ENCODE data around the gene ABHD17C.

Gene ABHD17C

DNA sequence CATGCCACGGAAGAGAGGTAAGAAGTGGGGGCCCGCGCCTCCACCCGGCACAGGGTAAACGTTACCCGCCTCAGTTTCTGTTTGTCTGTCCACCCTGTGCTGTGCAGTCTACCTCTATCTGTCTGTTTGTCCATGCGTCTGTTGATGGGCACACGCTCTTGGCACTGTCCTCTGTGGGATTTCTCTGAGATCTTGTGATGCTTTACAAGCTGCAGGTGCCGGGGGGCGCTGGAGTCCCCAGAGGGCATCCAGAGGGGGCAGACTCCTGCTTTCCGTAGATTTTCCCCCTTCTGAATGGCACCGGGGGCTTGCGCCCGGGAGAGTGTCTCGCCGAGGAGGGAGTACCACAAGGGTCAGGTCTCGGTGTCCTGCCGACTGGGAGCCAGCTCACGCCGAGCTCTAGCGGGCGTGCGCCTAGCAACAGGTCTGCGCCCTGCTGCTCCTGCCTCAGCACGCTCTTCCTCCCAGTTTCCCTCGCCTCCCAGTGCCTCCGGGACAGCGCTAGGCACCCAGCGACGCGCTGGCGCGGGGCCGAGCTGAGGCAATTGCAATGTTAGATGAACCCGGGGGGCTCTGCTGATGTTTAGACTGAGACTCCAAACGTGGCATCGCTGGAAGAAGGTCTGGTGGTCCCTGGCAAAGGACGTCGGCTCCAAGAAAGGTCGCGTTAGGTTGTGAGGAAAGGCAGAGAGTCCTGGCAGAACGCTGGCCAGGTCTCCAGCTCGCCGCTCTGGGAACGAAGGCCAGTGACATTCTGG lies 84.7 kb downstream of the ABHD17C start:
- Histone ChIP-seq H3K9me3 (no peaks in the 10 kb centered on the region), H3K4me1 (peaks cover 8% of the 10 kb centered on the region), H3K36me3 (replicated peaks) (no peaks in the 10 kb centered on the region), H3K4me3 (peak overlapping the region; percentile 31), H3K27me3 (ENCODE audit: low read depth) (peaks cover 39% of the 10 kb centered on the region)
- in situ Hi-C loops (cut with MboI; ENCODE audit: low sequenced_read_pairs), result loop anchor here (5.0 kb wide), 2 partner anchors 213 to 323 kb away; no protein-coding TSS in a partner anchor
- no peak for DNase-seq (ENCODE audit: low spot score in 2 of 2)

DNA sequence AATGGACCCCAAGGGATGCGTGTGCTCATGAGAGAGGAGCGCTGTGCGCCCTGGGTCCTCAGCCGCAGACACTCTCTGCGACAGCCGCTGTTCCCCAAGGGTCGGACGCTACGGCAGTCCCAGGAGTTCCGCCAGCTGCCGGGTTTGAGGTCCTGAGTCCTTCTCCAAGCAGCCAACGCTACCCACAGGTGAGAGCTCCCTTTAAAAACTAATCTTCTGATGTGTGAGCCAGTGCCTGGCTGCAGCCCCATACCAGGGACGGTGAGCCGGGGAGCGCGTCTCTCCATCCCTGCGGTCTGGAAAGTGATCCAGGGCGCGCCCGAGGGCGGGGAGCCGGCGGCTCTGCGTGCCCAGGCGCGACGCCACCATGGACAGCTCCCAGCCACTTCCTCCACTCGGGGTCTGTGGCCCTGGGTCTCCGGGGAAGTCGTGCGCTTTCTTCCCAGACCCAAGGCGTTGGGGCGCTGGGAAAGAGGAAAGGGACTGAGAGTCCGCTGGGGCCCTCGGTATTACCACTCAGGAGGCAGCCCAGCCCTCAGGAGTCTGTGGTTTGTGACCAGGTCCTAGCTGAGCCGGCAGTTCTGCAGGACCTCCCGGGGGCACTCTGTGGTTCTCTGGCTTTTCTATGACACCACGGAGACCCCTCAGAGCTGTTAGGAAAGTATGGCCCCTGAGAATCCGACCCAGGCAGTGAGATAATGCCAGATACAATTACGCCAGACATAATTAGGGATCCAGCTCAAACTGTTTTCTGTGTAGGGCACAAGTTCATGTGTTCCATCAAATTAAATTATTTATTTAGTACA lies 85.5 kb downstream of the ABHD17C start:
- Histone ChIP-seq H3K27me3 (ENCODE audit: low read depth) (peaks cover 39% of the 10 kb centered on the region), H3K4me1 (peaks cover 8% of the 10 kb centered on the region), H3K4me3 (no peak overlapping the region), H3K9me3 (no peaks in the 10 kb centered on the region), H3K36me3 (replicated peaks) (no peaks in the 10 kb centered on the region)
- in situ Hi-C loops (cut with MboI; ENCODE audit: low sequenced_read_pairs), result no loop called here
- DNase-seq (ENCODE audit: low spot score in 2 of 2), result peak; percentile 20 to 80

DNA sequence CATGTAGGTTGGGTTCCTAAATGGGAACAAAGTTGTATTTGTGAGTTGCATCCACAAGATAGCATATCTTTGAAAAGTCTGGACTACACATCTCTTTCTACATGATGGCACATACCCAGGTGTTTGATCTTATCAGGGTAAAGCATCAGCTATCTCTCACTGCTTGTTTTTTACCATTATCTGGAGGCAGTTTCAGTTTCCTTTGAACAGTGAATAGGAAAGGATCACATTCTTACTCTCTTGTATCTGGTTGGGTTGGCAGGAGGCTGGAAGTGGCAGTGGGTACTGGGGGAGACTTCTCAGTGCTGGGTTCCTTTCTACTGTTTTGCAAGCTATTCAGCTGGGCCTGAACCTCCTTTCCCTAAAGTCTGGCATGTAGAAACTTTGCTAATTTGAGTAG lies 88.2 kb downstream of the ABHD17C start:
- H3K4me1 ChIP-seq, result no peaks in the 10 kb centered on the region; the same call in 1 of the 2 replicates
- no peaks in the 10 kb centered on the region for H3K9me3 ChIP-seq
- H3K4me3 ChIP-seq, result no peak overlapping the region
- in situ Hi-C loops (cut with MboI; ENCODE audit: low sequenced_read_pairs), result no loop called here
- no peaks in the 10 kb centered on the region for H3K36me3 ChIP-seq (replicated peaks)
- no peak for DNase-seq (ENCODE audit: low spot score in 2 of 2)
- peaks cover 39% of the 10 kb centered on the region for H3K27me3 ChIP-seq (ENCODE audit: low read depth)

DNA sequence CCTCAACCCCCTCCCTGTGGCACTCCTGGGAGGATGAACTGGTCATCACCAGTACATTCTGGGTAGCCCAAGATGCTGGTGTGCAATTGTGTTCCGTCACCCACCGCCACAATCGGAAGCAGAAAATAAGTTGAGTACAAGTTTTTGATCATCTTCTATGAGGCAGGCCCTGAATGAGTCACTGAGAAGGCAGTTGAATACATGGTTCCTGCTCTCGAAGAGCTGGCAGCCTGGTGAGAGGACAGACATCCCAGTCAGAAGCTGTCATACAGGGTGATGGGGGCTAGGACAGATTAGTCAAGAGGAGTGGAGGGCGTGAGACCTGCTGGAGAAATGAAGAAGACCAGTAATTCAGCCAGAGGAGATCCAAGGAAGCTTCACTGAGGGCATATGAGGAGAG lies 90.2 kb downstream of the ABHD17C start:
- no peak overlapping the region for H3K4me3 ChIP-seq
- peaks cover 31% of the 10 kb centered on the region for H3K27me3 ChIP-seq (ENCODE audit: low read depth)

DNA sequence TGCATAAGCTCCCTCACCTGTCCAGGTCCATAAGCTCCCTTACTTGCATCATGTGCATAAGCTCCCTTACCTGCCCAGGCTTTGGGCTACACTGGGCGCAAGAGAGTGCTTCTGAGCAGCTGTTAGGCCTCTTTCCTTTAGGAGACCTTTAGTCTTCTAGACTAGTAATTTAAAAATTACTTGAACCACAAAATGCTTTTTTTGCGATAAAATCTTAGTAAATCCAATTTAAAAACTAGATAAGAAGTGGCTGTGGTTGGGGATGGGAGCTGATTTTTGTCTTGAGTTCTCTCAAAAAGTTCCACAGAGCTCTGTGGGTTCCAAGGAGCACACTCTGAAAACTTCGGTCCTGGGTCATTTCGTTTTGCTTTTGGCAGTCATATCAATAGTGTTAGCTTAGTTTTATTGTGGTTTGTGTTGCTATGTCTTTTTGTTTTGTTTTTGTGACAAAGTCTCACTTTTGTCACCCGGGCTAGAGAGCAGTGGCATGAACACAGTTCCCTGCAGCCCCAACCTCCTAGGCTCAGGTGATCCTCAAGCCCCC lies 90.8 kb downstream of the ABHD17C start:
- in situ Hi-C loops (cut with MboI; ENCODE audit: low sequenced_read_pairs), result no loop called here
- Histone ChIP-seq H3K36me3 (replicated peaks) (no peaks in the 10 kb centered on the region), H3K4me1 (no peaks in the 10 kb centered on the region), H3K9me3 (no peaks in the 10 kb centered on the region), H3K27me3 (ENCODE audit: low read depth) (peaks cover 31% of the 10 kb centered on the region), H3K4me3 (no peak overlapping the region)
- DNase-seq (ENCODE audit: low spot score in 2 of 2), result no peak

More for the DNA sequence above, 90.2 kb downstream of the ABHD17C start:
- no peaks in the 10 kb centered on the region for H3K36me3 ChIP-seq (replicated peaks)
- in situ Hi-C loops (cut with MboI; ENCODE audit: low sequenced_read_pairs), result no loop called here
- DNase-seq (ENCODE audit: low spot score in 2 of 2), result no peak
- no peaks in the 10 kb centered on the region for H3K9me3 ChIP-seq
- no peaks in the 10 kb centered on the region for H3K4me1 ChIP-seq

DNA sequence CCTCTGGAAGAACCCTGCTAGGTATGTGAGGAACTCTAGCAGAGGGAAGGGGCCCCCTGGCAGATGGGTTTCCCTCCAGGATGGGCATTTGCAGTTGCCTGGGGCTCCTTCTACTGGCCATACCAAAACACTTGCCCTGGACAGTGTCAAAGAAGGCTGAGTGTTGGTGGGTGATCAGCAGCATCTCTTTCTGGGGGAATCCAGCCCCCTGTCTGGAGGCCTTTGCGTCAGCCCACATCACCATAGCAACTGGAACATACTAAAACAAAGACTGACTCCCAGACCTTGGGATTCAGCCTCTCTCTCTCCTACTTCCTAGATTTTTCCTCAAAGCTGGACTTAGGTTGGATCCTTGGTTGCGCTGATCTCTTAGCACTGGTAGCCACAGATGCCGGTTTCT lies 92.2 kb downstream of the ABHD17C start:
- H3K9me3 ChIP-seq, result no peaks in the 10 kb centered on the region
- no peaks in the 10 kb centered on the region for H3K36me3 ChIP-seq (replicated peaks)
- peaks cover 30% of the 10 kb centered on the region for H3K27me3 ChIP-seq (ENCODE audit: low read depth)
- DNase-seq (ENCODE audit: low spot score in 2 of 2), result no peak
- no peak overlapping the region for H3K4me3 ChIP-seq
- in situ Hi-C loops (cut with MboI; ENCODE audit: low sequenced_read_pairs), result no loop called here
- H3K4me1 ChIP-seq, result no peaks in the 10 kb centered on the region

DNA sequence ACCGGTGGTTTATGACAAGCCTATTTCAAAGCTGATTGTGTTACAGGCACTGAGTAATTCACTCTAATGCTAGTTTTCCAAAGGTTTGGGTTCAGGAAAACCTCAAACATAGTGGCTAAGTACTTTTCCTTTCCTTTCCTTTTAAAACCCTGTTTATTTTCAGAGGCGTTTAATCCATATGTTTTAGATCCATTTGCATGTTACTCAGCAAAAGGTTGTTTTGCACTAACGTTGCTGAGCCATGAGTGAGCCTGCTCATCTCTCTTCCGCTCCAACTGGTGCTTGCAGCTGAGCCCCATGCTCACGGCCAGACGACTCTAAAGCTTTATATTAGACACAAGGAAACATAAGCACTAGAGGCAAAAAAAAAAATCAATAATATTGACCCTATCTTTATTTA lies 93.4 kb downstream of the ABHD17C start:
- no peak for DNase-seq (ENCODE audit: low spot score in 2 of 2)
- Histone ChIP-seq H3K27me3 (ENCODE audit: low read depth) (peaks cover 31% of the 10 kb centered on the region), H3K9me3 (no peaks in the 10 kb centered on the region), H3K4me1 (no peaks in the 10 kb centered on the region), H3K4me3 (no peak overlapping the region), H3K36me3 (replicated peaks) (no peaks in the 10 kb centered on the region)
- in situ Hi-C loops (cut with MboI; ENCODE audit: low sequenced_read_pairs), result no loop called here

DNA sequence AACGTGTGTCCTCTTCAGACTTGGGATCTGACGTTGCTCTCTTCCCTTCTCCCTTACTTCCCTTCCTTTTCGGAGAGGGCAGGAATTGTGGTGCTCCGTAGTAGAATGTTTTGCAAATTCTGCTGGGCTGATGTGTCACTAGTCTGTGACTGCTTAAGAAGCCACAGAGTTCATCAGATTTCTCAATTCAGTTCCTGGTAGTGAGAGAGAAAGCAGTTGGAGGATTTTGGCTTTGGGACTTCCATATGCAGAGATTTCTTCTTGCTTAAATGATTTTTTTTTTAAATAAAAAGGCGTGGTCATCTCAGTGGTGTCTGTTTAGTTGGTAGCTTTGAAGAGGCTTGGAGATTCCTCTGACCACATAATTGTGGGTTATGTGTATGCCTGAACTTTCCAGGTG lies 94.2 kb downstream of the ABHD17C start:
- H3K4me3 ChIP-seq, result no peak overlapping the region
- peaks cover 2% of the 10 kb centered on the region; the same call in 1 of the 2 replicates for H3K9me3 ChIP-seq
- in situ Hi-C loops (cut with MboI; ENCODE audit: low sequenced_read_pairs), result no loop called here
- H3K27me3 ChIP-seq (ENCODE audit: low read depth), result peaks cover 31% of the 10 kb centered on the region
- no peak for DNase-seq (ENCODE audit: low spot score in 2 of 2)
- no peaks in the 10 kb centered on the region for H3K4me1 ChIP-seq
- no peaks in the 10 kb centered on the region for H3K36me3 ChIP-seq (replicated peaks)

DNA sequence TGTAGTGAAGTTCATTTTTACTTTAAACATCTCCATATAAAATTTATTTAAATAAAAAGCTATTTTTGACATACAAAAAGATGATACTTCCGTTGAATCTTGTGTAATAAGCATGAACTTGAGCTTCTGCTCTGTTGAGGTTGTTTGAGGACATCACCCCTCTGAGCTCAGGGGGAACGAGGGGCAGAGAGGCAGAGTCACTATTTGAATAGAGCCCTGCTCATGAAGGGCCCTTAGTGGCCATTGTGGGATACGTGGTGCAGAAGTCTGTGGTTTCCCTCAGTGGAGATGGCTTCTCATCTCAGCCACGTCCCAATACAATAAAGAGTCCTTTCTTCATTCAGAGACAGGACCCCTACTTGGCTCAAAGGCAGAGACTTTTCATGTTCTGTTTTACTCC lies 94.7 kb downstream of the ABHD17C start:
- Histone ChIP-seq H3K27me3 (ENCODE audit: low read depth) (peaks cover 31% of the 10 kb centered on the region), H3K9me3 (peaks cover 2% of the 10 kb centered on the region; the same call in 1 of the 2 replicates), H3K4me1 (no peaks in the 10 kb centered on the region), H3K4me3 (no peak overlapping the region), H3K36me3 (replicated peaks) (no peaks in the 10 kb centered on the region)
- no peak for DNase-seq (ENCODE audit: low spot score in 2 of 2)
- in situ Hi-C loops (cut with MboI; ENCODE audit: low sequenced_read_pairs), result no loop called here

DNA sequence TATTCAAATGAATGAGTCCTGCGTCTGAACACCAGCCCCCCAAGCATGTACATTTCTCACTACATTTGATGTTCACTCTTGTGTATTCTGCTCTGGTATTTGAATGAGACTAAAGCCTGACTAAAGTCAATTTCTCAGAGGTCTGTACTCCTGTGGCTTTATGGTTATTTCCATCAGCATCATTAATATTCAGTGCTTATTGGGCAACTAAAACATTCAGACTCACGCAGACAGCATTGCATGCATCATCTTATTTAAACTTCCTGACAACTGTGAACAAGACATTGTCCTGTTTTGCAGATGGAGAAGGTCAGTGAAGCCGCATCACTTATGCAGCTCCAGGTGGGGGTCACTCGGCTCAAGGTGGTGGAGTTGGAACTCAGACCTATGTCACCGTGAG lies 95.1 kb downstream of the ABHD17C start:
- in situ Hi-C loops (cut with MboI; ENCODE audit: low sequenced_read_pairs), result no loop called here
- no peaks in the 10 kb centered on the region for H3K36me3 ChIP-seq (replicated peaks)
- H3K4me1 ChIP-seq, result no peaks in the 10 kb centered on the region
- no peak overlapping the region for H3K4me3 ChIP-seq
- H3K9me3 ChIP-seq, result peaks cover 2% of the 10 kb centered on the region; the same call in 1 of the 2 replicates
- no peak for DNase-seq (ENCODE audit: low spot score in 2 of 2)
- H3K27me3 ChIP-seq (ENCODE audit: low read depth), result peaks cover 31% of the 10 kb centered on the region

DNA sequence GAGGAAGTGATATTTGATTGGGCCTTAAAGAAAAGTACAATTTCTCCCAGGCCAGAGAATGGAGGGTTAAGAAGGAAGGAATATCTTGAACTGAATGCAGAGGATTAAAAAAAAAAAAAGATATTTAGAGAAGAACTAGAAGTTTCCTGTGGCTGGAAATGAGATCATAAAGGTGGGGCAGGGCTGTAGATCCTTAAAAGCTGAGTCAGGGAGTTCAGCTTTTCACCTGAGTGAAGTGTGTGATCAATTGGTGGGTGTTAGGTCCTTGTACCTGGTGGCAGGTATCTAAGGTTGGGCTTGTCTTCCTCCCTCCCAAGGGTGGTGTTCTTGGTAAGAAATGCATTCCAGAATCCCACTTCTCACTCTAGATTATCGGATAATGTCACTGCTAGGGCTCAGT lies 95.9 kb downstream of the ABHD17C start:
- no peaks in the 10 kb centered on the region for H3K4me1 ChIP-seq
- peaks cover 2% of the 10 kb centered on the region; the same call in 1 of the 2 replicates for H3K9me3 ChIP-seq
- H3K4me3 ChIP-seq, result no peak overlapping the region
- DNase-seq (ENCODE audit: low spot score in 2 of 2), result no peak
- H3K27me3 ChIP-seq (ENCODE audit: low read depth), result peaks cover 31% of the 10 kb centered on the region
- in situ Hi-C loops (cut with MboI; ENCODE audit: low sequenced_read_pairs), result no loop called here
- no peaks in the 10 kb centered on the region for H3K36me3 ChIP-seq (replicated peaks)

DNA sequence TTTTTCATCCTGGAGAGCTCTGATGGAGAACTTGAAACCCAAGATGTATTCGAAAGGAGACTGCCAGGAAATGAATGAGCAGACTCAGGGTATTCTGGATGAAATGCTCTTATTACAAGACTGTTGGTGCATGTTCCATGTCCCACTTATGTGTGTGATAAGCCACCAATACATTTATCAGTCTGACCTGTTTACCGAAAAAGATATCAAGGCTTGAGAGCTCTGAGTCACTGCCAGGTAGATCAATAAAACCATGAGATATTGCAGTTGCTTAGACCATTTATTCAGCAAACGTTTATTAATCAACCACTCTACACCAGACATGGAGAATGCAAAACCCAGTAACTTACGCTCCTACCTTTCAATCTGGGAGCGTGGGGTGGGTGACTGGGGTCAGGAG lies 101.3 kb downstream of the ABHD17C start:
- no peak for DNase-seq (ENCODE audit: low spot score in 2 of 2)
- H3K4me3 ChIP-seq, result no peak overlapping the region
- no peaks in the 10 kb centered on the region for H3K4me1 ChIP-seq
- H3K27me3 ChIP-seq (ENCODE audit: low read depth), result peaks cover 20% of the 10 kb centered on the region
- in situ Hi-C loops (cut with MboI; ENCODE audit: low sequenced_read_pairs), result no loop called here
- no peaks in the 10 kb centered on the region for H3K36me3 ChIP-seq (replicated peaks)
- H3K9me3 ChIP-seq, result peaks cover 2% of the 10 kb centered on the region; the same call in 1 of the 2 replicates

DNA sequence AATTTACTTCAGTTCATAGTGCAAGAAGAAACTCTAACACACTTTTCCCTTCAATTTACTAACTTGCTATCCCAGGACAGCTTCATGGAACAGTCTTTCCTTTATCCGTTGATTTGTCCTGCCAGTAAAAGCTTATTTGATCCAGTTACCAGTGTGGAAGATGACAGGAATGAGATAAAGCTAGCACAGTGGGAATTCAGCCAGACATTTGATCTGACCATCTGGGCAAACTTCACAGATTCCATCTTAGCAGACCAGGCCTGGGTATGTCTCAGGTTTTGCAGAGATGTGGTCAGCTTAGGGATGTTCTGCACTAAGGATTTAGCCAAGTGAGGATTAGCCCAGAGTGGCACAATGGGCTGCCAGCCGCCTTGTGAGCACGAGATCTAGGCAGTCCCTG lies 103.8 kb downstream of the ABHD17C start:
- H3K36me3 ChIP-seq (replicated peaks), result no peaks in the 10 kb centered on the region

DNA sequence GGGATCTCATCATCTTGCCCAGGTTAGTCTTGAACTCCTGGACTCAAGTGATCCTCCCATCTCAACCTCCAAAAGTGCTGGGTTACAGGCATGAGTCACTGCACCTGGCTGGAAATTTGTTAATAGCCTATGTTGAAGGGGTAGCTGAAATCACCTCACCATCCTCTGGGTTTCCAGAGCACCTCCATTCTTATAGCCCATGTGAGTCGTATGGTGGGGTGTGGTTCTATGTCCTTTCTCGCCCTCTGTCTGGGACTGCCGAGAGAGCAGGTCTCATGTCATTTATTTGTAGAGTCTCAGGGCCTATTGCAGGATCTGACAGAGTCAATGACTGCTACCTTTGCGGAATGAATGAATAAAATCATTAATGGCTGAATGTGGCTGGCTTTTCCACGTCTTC lies 105.0 kb downstream of the ABHD17C start:
- Histone ChIP-seq H3K27me3 (ENCODE audit: low read depth) (peaks cover 5% of the 10 kb centered on the region; the same call in 1 of the 2 replicates), H3K9me3 (no peaks in the 10 kb centered on the region), H3K4me3 (no peak overlapping the region), H3K36me3 (replicated peaks) (no peaks in the 10 kb centered on the region), H3K4me1 (no peaks in the 10 kb centered on the region)
- in situ Hi-C loops (cut with MboI; ENCODE audit: low sequenced_read_pairs), result no loop called here
- DNase-seq (ENCODE audit: low spot score in 2 of 2), result no peak

More for the DNA sequence above, 103.8 kb downstream of the ABHD17C start:
- Histone ChIP-seq H3K27me3 (ENCODE audit: low read depth) (peaks cover 3% of the 10 kb centered on the region; the same call in 1 of the 2 replicates), H3K9me3 (peaks cover 2% of the 10 kb centered on the region; the same call in 1 of the 2 replicates), H3K4me3 (no peak overlapping the region), H3K4me1 (no peaks in the 10 kb centered on the region)
- DNase-seq (ENCODE audit: low spot score in 2 of 2), result no peak
- in situ Hi-C loops (cut with MboI; ENCODE audit: low sequenced_read_pairs), result no loop called here
